Left renal pelvis (tissue), 4 donors: Measurements from ENCODE around the gene WWOX. TPM values are rescaled to one million over a fixed set of nuclear protein-coding genes. Genes with fewer than 3 reads are reported as not detected.

Experiments used
- DNase-seq, 4 donors: peaks; one replicate each; pipeline ENCODE4 v3.0.0-alpha.2; 2013; ENCODE audit warnings: low read depth in 4 of 4, low spot score in 3 of 4
- polyA plus RNA-seq, 4 donors: library from polyadenylated mRNA; unstranded; fragments of 120-200 nt; gene quantifications; one replicate each; pipeline ENCODE4 v1.2.1, GENCODE V29; 2013; ENCODE audit not compliant: insufficient read length in 4 of 4

The WWOX gene
- polyA plus RNA-seq, 4 donors, result 19.6 to 43.2 (median 39.7) TPM

- no peak for DNase-seq
Observed at GRCh38 chr16:79008036-79008868, 908.8 kb downstream of the WWOX start.

DNA sequence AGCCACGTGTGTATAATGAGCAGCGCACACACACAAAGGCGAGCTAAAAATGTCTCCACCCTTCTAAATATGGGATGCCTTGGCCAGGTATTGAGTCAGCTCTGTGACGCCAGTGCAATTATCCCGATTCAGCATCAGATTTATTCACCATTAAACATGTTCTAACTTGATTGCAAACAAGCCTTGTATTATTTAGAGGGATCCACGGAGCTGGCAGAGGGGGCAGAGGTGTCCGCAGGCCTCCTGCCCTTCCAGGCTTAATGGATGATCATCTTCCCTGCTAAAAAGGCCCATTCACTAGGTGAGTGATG is 909.4 kb downstream of the WWOX start:
- no peak for DNase-seq

- no peak for DNase-seq
Observed at GRCh38 chr16:79009896-79010295, 910.4 kb downstream of the WWOX start.

DNA sequence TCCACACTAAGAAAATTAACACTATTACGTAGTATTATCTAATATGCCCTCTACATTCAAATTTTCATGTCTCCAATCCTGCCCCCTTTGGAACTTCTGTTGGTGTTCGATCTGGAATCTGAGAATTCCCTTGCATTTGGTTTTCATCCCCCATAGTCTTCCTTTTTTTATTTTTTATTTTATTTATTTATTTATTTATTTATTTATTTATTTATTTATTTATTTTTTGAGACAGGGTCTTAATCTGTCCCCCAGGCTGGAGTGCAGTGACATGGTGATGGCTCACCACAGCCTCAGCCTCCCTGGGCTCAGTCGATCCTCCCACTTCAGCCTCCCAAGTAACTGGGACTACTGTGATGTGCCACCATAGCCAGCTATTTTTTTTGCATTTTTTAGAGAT is 911.8 kb downstream of the WWOX start:
- no peak for DNase-seq

- no peak for DNase-seq
Observed at GRCh38 chr16:79012671-79013434, 913.4 kb downstream of the WWOX start.

GRCh38 chr16:79013930-79014660 is 914.6 kb downstream of the WWOX start:
- DNase-seq, result no peak

DNA sequence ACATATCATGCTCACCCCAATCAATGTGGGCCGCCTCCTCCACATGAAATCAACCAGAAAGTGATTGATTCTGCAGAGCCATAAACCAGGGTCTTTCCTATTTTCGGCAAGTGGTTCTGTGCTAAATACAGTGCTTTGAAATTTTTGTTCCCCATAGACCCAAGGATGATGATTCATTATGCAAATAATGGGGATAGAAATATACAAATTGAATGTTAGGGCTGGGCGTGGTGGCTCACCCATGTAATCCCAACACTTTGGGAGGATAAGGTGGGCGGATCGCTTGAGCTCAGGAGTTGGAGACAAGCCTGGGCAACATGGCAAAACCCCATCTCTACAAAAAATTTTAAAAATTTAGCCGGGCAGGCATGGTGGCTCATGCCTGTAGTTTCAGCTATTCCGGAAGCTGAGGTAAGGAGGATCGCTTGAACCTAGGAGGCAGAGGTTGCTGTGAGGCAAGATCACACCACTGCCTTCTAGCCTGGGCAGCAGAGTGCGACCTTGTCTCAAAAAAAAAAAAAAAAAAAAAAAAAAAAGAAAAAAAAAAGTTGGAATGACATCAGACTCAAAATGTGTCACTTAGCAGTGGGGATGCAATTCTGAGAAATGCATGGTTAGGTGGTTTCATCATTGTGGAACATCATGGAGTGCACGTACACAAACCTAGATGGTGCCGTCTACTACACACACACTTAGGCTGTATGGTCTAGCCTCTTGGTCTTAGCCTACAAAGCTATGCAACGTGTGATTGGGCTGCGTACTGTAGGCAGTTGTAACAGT is 919.4 kb downstream of the WWOX start:
- no peak for DNase-seq

DNA sequence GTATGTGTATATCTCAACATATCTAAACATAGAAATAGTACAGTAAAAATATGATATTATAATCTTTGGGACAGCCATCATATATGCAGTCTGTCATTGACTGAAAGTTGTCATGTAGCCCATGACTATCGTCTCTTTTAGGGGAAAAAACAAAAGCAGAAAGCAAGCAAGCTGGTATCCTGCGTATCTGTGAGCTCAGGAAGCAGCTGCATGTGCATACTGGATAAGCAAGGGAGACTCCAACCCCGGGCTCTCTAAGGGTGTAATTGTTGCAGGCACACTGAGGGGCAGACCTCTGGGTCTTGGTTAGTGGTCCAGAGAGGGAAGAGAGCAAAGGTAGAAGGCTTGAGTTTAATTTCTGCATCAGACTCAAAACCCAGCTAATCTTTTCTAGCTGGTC is 920.0 kb downstream of the WWOX start:
- DNase-seq, result no peak

GRCh38 chr16:79021991-79022630 is 922.7 kb downstream of the WWOX start:
- no peak for DNase-seq

- DNase-seq, result no peak
Observed at GRCh38 chr16:79026117-79026516, 926.7 kb downstream of the WWOX start.

- DNase-seq, result no peak
Observed at GRCh38 chr16:79036541-79036940, 937.1 kb downstream of the WWOX start.

- no peak for DNase-seq
Observed at GRCh38 chr16:79037521-79038373, 938.3 kb downstream of the WWOX start.

DNA sequence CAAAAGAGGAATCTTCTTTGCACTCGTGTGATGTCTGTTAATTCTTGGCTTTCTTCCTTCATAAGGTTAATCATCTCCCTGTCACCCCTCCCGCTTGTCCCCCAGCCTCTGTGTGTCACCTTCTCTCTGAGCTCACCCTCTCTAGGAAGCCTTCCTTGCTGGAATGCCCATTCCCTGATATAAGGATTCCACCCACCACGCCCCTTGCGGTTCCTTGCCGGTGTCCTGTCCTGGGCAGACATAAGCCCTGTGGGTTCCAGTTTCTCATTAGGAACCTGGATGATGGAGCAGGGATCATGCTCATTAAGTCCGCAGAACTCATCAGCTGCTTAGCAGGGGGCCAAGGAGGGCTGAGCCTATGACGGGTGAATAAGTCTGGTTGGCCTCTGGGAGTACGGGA is 941.8 kb downstream of the WWOX start:
- DNase-seq, result no peak

- DNase-seq, result no peak
Observed at GRCh38 chr16:79042141-79042540, 942.7 kb downstream of the WWOX start.

DNA sequence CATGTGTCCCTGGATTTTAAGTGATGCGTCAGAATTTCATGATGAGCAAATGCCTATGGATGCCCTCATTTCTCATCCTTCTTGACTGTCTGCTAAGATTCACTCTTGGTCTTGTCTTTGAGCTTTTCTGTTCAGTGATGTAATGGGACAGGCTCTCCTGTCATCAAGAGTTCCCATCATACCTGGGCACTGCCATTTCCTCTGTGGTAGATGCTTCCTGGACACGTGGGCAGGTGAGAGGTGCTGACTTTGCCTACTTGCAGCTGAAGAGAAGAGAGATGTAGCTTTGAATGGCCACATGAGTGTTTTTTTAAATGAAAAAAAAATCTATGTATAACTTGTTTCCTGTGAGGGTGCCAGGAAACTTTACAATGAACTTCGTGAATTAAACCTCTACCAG is 943.4 kb downstream of the WWOX start:
- no peak for DNase-seq

DNA sequence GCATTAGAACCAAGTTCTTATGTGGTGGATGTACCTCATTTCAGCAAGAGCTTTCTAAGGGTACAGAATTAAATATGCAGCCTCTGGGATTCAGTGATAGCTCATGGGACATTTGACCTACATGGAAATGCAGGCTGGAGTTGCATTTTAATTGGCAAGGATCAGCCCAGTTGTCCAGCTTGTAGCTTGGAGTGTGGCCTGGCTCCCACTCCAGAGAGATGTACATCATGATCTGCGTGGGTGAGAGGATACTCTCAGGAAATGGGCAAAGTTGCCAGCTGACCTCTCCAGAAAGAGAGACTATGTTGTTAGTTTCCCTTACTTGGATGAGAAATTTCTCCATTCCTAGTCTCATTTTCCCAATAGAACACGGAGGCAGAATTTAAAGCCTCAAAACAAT is 945.7 kb downstream of the WWOX start:
- DNase-seq, result no peak

- no peak for DNase-seq
Observed at GRCh38 chr16:79047337-79047736, 947.9 kb downstream of the WWOX start.

- no peak for DNase-seq
Observed at GRCh38 chr16:79049040-79049439, 949.6 kb downstream of the WWOX start.

DNA sequence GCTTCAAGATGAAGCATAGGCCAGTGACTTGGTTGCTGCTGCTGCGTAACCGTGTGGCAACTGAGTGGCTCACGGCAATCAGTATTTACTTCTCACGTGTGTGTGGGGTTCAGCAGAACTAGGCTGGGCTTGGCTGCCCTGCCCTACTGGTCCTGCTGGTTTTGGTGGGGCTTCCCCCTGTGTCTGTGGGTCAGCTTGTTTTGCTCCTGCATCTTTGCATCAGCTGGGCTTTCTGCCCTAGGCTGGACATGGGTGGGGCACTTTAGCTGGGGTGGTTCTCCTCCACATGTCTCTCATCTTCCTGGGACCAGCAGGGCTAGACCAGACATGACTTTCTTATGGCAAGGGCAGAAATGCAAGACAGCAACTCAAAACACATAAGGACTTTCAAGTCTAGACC is 950.6 kb downstream of the WWOX start:
- DNase-seq, result no peak
